ENCODE results near the gene SLC44A5. TPM values are rescaled to one million over a fixed set of nuclear protein-coding genes. Genes with fewer than 3 reads are reported as not detected.

SLC44A5 gene
- total and polyA plus RNA-seq, 10 of the 15 experiments (the other 5 are each of a cell fraction or from before 2014, with no cell fraction given) = 0.04 to 1.3 TPM; not detected in 8

DNA sequence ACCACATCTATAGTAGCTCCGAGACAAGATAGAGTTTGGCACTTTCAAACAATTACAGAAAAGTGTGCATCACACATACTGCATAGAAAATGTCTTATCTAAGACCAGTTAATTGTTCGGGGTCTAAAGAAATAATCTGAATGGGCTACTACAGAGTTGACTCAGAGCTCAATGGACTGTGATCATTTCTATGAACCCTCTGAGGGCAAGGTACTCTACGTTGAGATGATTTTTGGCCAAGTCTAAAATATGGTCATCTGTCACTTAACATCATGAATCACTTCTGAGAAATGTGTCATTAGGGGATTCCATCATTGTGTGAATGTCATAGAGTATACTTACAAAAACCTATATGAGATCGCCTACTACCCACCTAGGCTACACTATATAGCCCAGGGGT is 123.5 kb downstream of the SLC44A5 start (continued):
- TF ChIP-seq, protein P1, sequence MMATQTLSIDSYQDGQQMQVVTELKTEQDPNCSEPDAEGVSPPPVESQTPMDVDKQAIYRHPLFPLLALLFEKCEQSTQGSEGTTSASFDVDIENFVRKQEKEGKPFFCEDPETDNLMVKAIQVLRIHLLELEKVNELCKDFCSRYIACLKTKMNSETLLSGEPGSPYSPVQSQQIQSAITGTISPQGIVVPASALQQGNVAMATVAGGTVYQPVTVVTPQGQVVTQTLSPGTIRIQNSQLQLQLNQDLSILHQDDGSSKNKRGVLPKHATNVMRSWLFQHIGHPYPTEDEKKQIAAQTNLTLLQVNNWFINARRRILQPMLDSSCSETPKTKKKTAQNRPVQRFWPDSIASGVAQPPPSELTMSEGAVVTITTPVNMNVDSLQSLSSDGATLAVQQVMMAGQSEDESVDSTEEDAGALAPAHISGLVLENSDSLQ (IDR thresholded peaks at IDR 0.05) = no peak
- TF ChIP-seq, protein P2, sequence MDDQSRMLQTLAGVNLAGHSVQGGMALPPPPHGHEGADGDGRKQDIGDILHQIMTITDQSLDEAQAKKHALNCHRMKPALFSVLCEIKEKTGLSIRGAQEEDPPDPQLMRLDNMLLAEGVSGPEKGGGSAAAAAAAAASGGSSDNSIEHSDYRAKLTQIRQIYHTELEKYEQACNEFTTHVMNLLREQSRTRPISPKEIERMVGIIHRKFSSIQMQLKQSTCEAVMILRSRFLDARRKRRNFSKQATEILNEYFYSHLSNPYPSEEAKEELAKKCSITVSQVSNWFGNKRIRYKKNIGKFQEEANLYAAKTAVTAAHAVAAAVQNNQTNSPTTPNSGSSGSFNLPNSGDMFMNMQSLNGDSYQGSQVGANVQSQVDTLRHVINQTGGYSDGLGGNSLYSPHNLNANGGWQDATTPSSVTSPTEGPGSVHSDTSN (IDR thresholded peaks at IDR 0.05; ENCODE audit: insufficient replicate concordance, low read depth, low read length) = no peak
- TF ChIP-seq BMI1 (IDR thresholded peaks at IDR 0.05; ENCODE audit: borderline replicate concordance) = no peak

GRCh38 chr1:75484789-75485188 is 126.1 kb downstream of the SLC44A5 start:
- no peak for TF ChIP-seq ASH2L (IDR thresholded peaks at IDR 0.05; ENCODE audit: borderline replicate concordance, low read depth)
- no peak for TF ChIP-seq CHD4 (IDR thresholded peaks at IDR 0.05)
- TF ChIP-seq HCFC1 (IDR thresholded peaks at IDR 0.05; ENCODE audit: low read length) = no peak
- TF ChIP-seq, protein P3, sequence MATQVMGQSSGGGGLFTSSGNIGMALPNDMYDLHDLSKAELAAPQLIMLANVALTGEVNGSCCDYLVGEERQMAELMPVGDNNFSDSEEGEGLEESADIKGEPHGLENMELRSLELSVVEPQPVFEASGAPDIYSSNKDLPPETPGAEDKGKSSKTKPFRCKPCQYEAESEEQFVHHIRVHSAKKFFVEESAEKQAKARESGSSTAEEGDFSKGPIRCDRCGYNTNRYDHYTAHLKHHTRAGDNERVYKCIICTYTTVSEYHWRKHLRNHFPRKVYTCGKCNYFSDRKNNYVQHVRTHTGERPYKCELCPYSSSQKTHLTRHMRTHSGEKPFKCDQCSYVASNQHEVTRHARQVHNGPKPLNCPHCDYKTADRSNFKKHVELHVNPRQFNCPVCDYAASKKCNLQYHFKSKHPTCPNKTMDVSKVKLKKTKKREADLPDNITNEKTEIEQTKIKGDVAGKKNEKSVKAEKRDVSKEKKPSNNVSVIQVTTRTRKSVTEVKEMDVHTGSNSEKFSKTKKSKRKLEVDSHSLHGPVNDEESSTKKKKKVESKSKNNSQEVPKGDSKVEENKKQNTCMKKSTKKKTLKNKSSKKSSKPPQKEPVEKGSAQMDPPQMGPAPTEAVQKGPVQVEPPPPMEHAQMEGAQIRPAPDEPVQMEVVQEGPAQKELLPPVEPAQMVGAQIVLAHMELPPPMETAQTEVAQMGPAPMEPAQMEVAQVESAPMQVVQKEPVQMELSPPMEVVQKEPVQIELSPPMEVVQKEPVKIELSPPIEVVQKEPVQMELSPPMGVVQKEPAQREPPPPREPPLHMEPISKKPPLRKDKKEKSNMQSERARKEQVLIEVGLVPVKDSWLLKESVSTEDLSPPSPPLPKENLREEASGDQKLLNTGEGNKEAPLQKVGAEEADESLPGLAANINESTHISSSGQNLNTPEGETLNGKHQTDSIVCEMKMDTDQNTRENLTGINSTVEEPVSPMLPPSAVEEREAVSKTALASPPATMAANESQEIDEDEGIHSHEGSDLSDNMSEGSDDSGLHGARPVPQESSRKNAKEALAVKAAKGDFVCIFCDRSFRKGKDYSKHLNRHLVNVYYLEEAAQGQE (IDR thresholded peaks at IDR 0.05; ENCODE audit: low read depth, low read length) = no peak
- no peak for TF ChIP-seq CEBPB (IDR thresholded peaks at IDR 0.05; ENCODE audit: borderline replicate concordance in 1 of 2, low read depth in 2 of 2, low read length in 2 of 2)
- TF ChIP-seq CEBPZ (IDR thresholded peaks at IDR 0.05; ENCODE audit: low read depth, low read length) = no peak
- TF ChIP-seq TAF1 (IDR thresholded peaks at IDR 0.05; ENCODE audit: borderline replicate concordance, low read depth, low read length) = no peak
- TF ChIP-seq, protein P4, sequence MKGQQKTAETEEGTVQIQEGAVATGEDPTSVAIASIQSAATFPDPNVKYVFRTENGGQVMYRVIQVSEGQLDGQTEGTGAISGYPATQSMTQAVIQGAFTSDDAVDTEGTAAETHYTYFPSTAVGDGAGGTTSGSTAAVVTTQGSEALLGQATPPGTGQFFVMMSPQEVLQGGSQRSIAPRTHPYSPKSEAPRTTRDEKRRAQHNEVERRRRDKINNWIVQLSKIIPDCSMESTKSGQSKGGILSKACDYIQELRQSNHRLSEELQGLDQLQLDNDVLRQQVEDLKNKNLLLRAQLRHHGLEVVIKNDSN (IDR thresholded peaks at IDR 0.05; ENCODE audit: borderline replicate concordance, extremely low read length, insufficient read depth, low read depth, low read length) = no peak
- TF ChIP-seq SIX5 (IDR thresholded peaks at IDR 0.05; ENCODE audit: low read depth, low read length, severe bottlenecking) = no peak
- TF ChIP-seq HDAC2 (IDR thresholded peaks at IDR 0.05) = no peak
- H3K9me3 ChIP-seq (replicated peaks; ENCODE audit: control insufficient read depth, insufficient read depth, low read length) = no peaks in the 10 kb centered on the region
- CTCF ChIA-PET = no interaction called here
- no peak overlapping the region for H3K9ac ChIP-seq (ENCODE audit: control insufficient read depth, insufficient read depth, low read length)
- no peak overlapping the region for H3K27ac ChIP-seq (ENCODE audit: control insufficient read depth, insufficient read depth)
- ATAC-seq (no peak), FAIRE-seq (no peak), DNase-seq (ENCODE audit: low read depth, low spot score) (no peak)
- H3K27me3 ChIP-seq (replicated peaks in 1 of 2; ENCODE audit: control insufficient read depth in 2 of 2, insufficient read depth in 2 of 2, low read length in 1 of 2) = no peaks in the 10 kb centered on the region
- no peak overlapping the region for H3K4me3 ChIP-seq
- intact Hi-C loops (cut with micrococcal nuclease; ENCODE audit: unreplicated experiment) (no loop called here), in situ Hi-C loops (cut with MboI) (no loop called here)
- 0% methylated on average over 1 of the region's 1 CpG for WGBS (ENCODE audit: insufficient coverage, insufficient replicate concordance, low lambda C conversion rate, missing lambda C conversion rate)
- H3K4me1 ChIP-seq (ENCODE audit: control insufficient read depth, insufficient read depth, low read length) = no peaks in the 10 kb centered on the region
- H3K36me3 ChIP-seq (ENCODE audit: control insufficient read depth in 2 of 2, insufficient read depth in 2 of 2, low read length in 1 of 2) = no peaks in the 10 kb centered on the region
- SMC1A ChIA-PET (ENCODE audit: uncharacterized antibody, unreplicated experiment) = no interaction called here
- RAD21 ChIA-PET (ENCODE audit: unreplicated experiment) = no interaction called here
- H3K79me2 ChIP-seq (ENCODE audit: control insufficient read depth, insufficient read depth, low read length) = no peaks in the 10 kb centered on the region
- no peaks in the 10 kb centered on the region for H4K20me1 ChIP-seq (ENCODE audit: control insufficient read depth, insufficient read depth)
- POLR2A ChIA-PET = no interaction called here
- no TSS peak for BruUV-seq (replicated peaks)
- no peak overlapping the region for H3K4me2 ChIP-seq (ENCODE audit: control insufficient read depth, insufficient read depth)
- H2AFZ ChIP-seq (ENCODE audit: control insufficient read depth, low read depth, low read length) = no peak overlapping the region

Measured in GM12878 (cell line).